ENCODE measurements around the gene COBLL1. TPM values are rescaled to one million over a fixed set of nuclear protein-coding genes. Genes with fewer than 3 reads are reported as not detected.

The COBLL1 gene
- total RNA-seq, 1 experiment from 2014 or later: 8.0 TPM

DNA sequence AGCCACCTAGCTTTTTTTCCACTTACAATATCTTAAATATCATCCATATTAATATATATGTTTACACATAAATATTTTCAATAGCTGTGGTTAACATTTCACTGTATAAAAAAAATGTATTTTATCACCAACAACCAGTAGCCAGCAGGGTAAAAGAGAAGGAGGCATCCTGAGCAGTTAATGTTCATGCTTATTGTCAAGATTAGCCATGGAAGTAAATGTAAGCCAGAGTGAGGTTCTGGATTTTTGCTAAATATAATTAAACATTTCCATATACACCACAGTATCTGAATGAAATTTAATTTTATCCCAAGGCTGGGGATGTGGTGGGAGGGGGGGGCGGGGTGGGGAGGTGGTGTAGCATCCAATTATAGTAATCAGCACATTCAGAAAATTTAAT, 140.1 kb downstream of the COBLL1 start:
- ChIA-PET POLR2A (ENCODE audit: unreplicated experiment) (no interaction called here), CTCF (no interaction called here)
- no peaks in the 10 kb centered on the region for H3K9me3 ChIP-seq (ENCODE audit: insufficient read depth, low read depth)
- H3K9me2 ChIP-seq (ENCODE audit: insufficient read depth): no peaks in the 10 kb centered on the region
- intact Hi-C loops (cut with micrococcal nuclease; ENCODE audit: unreplicated experiment): no loop called here
- no peak overlapping the region for H3K4me2 ChIP-seq
- H3K27me3 ChIP-seq (ENCODE audit: insufficient read depth, low read depth): no peaks in the 10 kb centered on the region
- no peaks in the 10 kb centered on the region for H3K36me3 ChIP-seq (ENCODE audit: low read depth)
- no peaks in the 10 kb centered on the region for H4K20me1 ChIP-seq (ENCODE audit: insufficient read depth)
- no peak overlapping the region for H3K4me3 ChIP-seq
- BruUV-seq (replicated peaks): no TSS peak
- H3K79me2 ChIP-seq (ENCODE audit: low read depth): no peaks in the 10 kb centered on the region
- H3K4me1 ChIP-seq (replicated peaks; ENCODE audit: insufficient read depth): no peaks in the 10 kb centered on the region
- H3F3A ChIP-seq (ENCODE audit: insufficient read depth, low read depth): no peaks in the 10 kb centered on the region
- no peak overlapping the region for H2AFZ ChIP-seq
- TF ChIP-seq, protein P1, sequence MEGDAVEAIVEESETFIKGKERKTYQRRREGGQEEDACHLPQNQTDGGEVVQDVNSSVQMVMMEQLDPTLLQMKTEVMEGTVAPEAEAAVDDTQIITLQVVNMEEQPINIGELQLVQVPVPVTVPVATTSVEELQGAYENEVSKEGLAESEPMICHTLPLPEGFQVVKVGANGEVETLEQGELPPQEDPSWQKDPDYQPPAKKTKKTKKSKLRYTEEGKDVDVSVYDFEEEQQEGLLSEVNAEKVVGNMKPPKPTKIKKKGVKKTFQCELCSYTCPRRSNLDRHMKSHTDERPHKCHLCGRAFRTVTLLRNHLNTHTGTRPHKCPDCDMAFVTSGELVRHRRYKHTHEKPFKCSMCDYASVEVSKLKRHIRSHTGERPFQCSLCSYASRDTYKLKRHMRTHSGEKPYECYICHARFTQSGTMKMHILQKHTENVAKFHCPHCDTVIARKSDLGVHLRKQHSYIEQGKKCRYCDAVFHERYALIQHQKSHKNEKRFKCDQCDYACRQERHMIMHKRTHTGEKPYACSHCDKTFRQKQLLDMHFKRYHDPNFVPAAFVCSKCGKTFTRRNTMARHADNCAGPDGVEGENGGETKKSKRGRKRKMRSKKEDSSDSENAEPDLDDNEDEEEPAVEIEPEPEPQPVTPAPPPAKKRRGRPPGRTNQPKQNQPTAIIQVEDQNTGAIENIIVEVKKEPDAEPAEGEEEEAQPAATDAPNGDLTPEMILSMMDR (conservative IDR thresholded peaks at IDR 0.05): no peak
- no peak for TF ChIP-seq EZH2 (IDR thresholded peaks at IDR 0.05; ENCODE audit: low read depth)
- H3K27ac ChIP-seq: no peak overlapping the region
- DNase-seq: no peak

DNA sequence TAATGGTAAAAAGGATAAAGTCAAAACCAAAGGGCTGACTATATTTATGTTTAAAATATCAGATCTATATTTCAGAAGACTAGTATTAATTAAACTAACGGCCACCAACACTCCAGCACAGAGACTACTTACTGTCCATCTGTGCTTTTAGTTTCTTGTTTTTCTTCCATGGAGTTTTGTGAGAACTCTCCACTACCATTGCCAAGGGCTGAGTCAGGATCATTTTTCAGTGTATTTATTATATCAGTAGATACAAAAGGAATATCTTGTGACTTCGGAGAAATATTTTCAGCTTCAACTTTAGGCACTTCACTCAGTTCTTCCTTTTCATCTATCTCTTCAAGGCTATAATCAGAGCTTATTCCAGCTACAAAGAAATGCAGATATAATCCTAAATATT, 141.2 kb downstream of the COBLL1 start:
- Histone ChIP-seq H3K4me2 (no peak overlapping the region), H3K79me2 (ENCODE audit: low read depth) (no peaks in the 10 kb centered on the region), H4K20me1 (ENCODE audit: insufficient read depth) (no peaks in the 10 kb centered on the region), H3K36me3 (ENCODE audit: low read depth) (no peaks in the 10 kb centered on the region), H2AFZ (no peak overlapping the region), H3F3A (ENCODE audit: insufficient read depth, low read depth) (no peaks in the 10 kb centered on the region), H3K27me3 (ENCODE audit: insufficient read depth, low read depth) (no peaks in the 10 kb centered on the region), H3K4me1 (replicated peaks; ENCODE audit: insufficient read depth) (no peaks in the 10 kb centered on the region), H3K9me3 (ENCODE audit: insufficient read depth, low read depth) (no peaks in the 10 kb centered on the region), H3K9me2 (ENCODE audit: insufficient read depth) (no peaks in the 10 kb centered on the region), H3K27ac (no peak overlapping the region), H3K4me3 (no peak overlapping the region)
- DNase-seq: no peak
- POLR2A ChIA-PET (ENCODE audit: unreplicated experiment): no interaction called here
- CTCF ChIA-PET: no interaction called here
- BruUV-seq (replicated peaks): no TSS peak
- TF ChIP-seq EZH2 (IDR thresholded peaks at IDR 0.05; ENCODE audit: low read depth): no peak
- TF ChIP-seq, protein P1 (conservative IDR thresholded peaks at IDR 0.05): no peak
- intact Hi-C loops (cut with micrococcal nuclease; ENCODE audit: unreplicated experiment): no loop called here

DNA sequence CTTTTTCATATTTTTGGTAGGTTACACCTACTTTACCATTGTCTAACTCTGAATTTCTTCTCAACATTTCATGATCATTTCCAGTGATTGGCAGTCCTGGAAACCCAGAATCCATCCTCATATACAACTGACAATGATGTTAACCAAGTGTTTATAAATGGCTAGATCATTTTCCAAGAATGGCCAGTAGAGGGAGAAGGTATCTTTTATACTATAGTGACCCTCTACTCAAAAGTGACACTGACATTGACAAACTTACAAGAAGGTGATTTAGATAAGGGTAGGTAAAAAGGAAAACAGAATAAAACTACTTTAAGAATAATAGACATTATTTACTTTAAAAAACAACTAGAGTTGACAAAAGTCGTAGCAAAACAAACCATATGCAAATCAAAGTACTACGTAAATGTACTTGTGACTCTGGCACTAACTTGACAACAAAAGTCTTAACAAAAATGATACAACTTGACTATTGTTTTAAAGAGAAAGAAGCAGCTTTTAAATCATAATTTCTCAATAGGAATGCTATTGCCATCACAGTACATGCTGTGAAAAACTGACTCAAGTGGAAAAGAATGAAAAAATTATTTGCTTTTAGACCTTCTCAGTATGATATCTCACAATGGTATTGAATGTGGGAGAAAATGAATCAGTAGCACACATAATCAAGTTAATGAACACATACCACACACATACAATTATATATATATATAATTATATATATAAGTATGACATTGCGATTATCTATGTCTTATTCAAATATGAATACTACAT, 143.7 kb downstream of the COBLL1 start:
- H3K4me2 ChIP-seq: no peak overlapping the region
- POLR2A ChIA-PET (ENCODE audit: unreplicated experiment): no interaction called here
- CTCF ChIA-PET: no interaction called here
- H3K27me3 ChIP-seq (ENCODE audit: insufficient read depth, low read depth): no peaks in the 10 kb centered on the region
- H2AFZ ChIP-seq: no peak overlapping the region
- H3K36me3 ChIP-seq (ENCODE audit: low read depth): no peaks in the 10 kb centered on the region
- no TSS peak for BruUV-seq (replicated peaks)
- no peaks in the 10 kb centered on the region for H4K20me1 ChIP-seq (ENCODE audit: insufficient read depth)
- H3K27ac ChIP-seq: no peak overlapping the region
- intact Hi-C loops (cut with micrococcal nuclease; ENCODE audit: unreplicated experiment): no loop called here
- no peak for DNase-seq
- TF ChIP-seq, protein P1 (conservative IDR thresholded peaks at IDR 0.05): peak; percentile 68
- no peak for TF ChIP-seq EZH2 (IDR thresholded peaks at IDR 0.05; ENCODE audit: low read depth)
- no peaks in the 10 kb centered on the region for H3K9me3 ChIP-seq (ENCODE audit: insufficient read depth, low read depth)
- no peak overlapping the region for H3K4me3 ChIP-seq
- H3F3A ChIP-seq (ENCODE audit: insufficient read depth, low read depth): no peaks in the 10 kb centered on the region
- H3K9me2 ChIP-seq (ENCODE audit: insufficient read depth): no peaks in the 10 kb centered on the region
- H3K79me2 ChIP-seq (ENCODE audit: low read depth): no peaks in the 10 kb centered on the region
- no peaks in the 10 kb centered on the region for H3K4me1 ChIP-seq (replicated peaks; ENCODE audit: insufficient read depth)
